ENCODE measurements around the gene RDH13. TPM values are rescaled to one million over a fixed set of nuclear protein-coding genes. Genes with fewer than 3 reads are reported as not detected.

The RDH13 gene, protein sequence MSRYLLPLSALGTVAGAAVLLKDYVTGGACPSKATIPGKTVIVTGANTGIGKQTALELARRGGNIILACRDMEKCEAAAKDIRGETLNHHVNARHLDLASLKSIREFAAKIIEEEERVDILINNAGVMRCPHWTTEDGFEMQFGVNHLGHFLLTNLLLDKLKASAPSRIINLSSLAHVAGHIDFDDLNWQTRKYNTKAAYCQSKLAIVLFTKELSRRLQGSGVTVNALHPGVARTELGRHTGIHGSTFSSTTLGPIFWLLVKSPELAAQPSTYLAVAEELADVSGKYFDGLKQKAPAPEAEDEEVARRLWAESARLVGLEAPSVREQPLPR
- total RNA-seq (10 to 100 TPM in 6 of 9 donors, 1 to 10 TPM in 3; 6.8 to 27.9 (median 10.6) TPM), polyA plus RNA-seq (1 to 10 TPM; 7.2 to 8.5 (median 7.9) TPM)
- long read RNA-seq, donor 1, partial matches to known transcripts: 0 of 3 reads
- long read RNA-seq, donor 1, other reads (novel, unspliced or antisense): 0 of 3 reads
- long read RNA-seq, donor 2, partial matches to known transcripts: 5 of 8 reads
- long read RNA-seq, donor 2, other reads (novel, unspliced or antisense): 0 of 8 reads
- long read RNA-seq, donor 3, partial matches to known transcripts: 0 of 4 reads
- long read RNA-seq, donor 3, other reads (novel, unspliced or antisense): 0 of 4 reads
- long read RNA-seq, donor 4, partial matches to known transcripts: 1 of 5 reads
- long read RNA-seq, donor 4, other reads (novel, unspliced or antisense): 0 of 5 reads
- long read RNA-seq, donor 5, transcript RDH13-223 (7 exons, 1,931 nt): major isoform, 22 of 29 reads
- long read RNA-seq, donor 5, partial matches to known transcripts: 1 of 29 reads
- long read RNA-seq, donor 5, other reads (novel, unspliced or antisense): 5 of 29 reads
- long read RNA-seq, donor 6, partial matches to known transcripts: 0 of 7 reads
- long read RNA-seq, donor 6, other reads (novel, unspliced or antisense): 4 of 7 reads
- long read RNA-seq, donor 7, partial matches to known transcripts: 0 of 1 reads
- long read RNA-seq, donor 7, other reads (novel, unspliced or antisense): 0 of 1 reads
- long read RNA-seq, donor 8, transcript RDH13-223 (7 exons, 1,931 nt): major isoform, 6 of 7 reads
- long read RNA-seq, donor 8, partial matches to known transcripts: 0 of 7 reads
- long read RNA-seq, donor 8, other reads (novel, unspliced or antisense): 0 of 7 reads
- long read RNA-seq, donor 9, partial matches to known transcripts: 0 of 3 reads
- long read RNA-seq, donor 9, other reads (novel, unspliced or antisense): 0 of 3 reads
- long read RNA-seq, donor 10, partial matches to known transcripts: 0 of 3 reads
- long read RNA-seq, donor 10, other reads (novel, unspliced or antisense): 0 of 3 reads

DNA sequence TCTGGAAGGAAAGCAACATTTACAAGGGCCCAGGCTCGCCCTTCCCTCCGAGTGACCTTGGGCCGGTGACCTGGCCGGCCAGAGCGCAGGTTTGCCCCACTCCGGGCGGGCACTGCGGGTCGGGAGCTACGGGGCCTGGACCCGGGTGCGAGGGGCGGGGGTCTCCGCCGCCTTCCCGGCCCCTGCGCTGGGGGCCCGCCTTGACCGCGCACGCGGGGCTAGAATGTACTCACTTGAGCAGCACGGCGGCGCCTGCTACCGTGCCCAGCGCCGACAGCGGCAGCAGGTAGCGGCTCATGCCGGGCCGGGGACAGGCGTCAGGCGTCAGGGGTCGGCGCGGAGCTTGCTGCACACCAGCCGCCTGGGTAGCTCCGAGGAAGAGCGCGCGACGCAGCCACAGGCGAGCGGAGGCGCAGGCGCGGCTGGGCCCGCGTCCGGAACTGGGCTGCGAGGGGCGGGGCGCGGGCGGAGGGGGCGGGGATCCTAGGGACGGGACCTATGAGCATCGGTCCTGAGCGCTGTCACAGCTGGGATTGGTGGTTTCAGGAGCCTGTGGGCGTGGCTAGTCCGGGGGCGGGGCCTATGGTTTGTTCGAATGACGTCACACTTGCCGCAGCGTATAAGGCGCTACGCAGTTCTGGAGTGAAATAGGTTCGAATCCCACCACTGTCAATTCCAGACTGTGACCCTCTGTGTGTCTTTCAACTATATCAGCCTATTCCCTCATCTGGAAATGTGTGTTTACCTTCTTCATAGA, at the start of gene RDH13:
TSS of gene RDH13 (minus strand) at position 414 of the 757 bp plus-strand sequence. CDS start at position 298, 116 bp downstream.
- H3K36me3 ChIP-seq (replicated peaks in 1 of 2): peaks cover 0 to 6% of the 10 kb centered on the region in 2 donors
- intact Hi-C loops (cut with DNase I): no loop called here
- H3K4me3 ChIP-seq: peak within 1 kb of the TSS; percentile 24 to 84 (median 56)
- peaks cover 0 to 11% of the 10 kb centered on the region in 2 donors for H3K4me1 ChIP-seq (replicated peaks in 1 of 2)
- no peaks in the 10 kb centered on the region for H3K27me3 ChIP-seq
- TF ChIP-seq POLR2A (IDR thresholded peaks at IDR 0.05): peak; percentile 23 to 24
- TF ChIP-seq, protein P1, sequence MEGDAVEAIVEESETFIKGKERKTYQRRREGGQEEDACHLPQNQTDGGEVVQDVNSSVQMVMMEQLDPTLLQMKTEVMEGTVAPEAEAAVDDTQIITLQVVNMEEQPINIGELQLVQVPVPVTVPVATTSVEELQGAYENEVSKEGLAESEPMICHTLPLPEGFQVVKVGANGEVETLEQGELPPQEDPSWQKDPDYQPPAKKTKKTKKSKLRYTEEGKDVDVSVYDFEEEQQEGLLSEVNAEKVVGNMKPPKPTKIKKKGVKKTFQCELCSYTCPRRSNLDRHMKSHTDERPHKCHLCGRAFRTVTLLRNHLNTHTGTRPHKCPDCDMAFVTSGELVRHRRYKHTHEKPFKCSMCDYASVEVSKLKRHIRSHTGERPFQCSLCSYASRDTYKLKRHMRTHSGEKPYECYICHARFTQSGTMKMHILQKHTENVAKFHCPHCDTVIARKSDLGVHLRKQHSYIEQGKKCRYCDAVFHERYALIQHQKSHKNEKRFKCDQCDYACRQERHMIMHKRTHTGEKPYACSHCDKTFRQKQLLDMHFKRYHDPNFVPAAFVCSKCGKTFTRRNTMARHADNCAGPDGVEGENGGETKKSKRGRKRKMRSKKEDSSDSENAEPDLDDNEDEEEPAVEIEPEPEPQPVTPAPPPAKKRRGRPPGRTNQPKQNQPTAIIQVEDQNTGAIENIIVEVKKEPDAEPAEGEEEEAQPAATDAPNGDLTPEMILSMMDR (IDR thresholded peaks at IDR 0.05): no peak
- 0 to 3% (median 1%) methylated on average over 21 to 70 of the region's 70 CpGs for WGBS, 4 donors
- peak within 1 kb of the TSS in 3 of 5 donors; percentile 40 to 82 (median 75) for H3K27ac ChIP-seq
- H3K9me3 ChIP-seq (replicated peaks in 1 of 3): no peaks in the 10 kb centered on the region
- DNase-seq: peak; percentile 97 to 99 (median 98)

DNA sequence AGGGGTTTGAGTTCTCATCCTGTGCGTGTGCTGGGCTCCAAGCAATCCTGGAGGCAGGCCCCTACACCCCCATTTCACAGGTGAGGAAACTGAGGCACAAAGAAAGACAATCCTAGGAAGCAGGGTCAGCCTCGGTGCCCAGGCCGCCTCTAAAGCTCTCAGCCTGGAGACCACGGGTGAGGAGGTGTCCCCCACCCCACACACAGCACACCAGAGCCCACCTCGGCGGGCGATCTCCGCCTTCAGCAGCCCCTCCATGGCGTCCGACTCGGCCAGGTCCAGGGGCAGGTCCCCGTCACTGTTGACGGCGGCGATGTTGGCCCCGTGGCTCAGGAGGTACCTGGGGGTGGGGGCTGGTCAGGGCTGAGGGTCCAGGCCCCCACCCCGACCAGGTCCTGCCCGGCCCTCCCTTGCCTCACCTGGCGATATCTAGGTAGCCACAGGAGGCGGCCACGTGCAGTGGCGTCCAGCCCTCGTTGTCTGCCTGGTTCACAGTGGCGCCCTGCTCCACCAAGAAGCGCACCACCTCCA, 49.4 kb upstream of the RDH13 start:
- H3K4me3 ChIP-seq: no peak overlapping the region
- H3K4me1 ChIP-seq (replicated peaks in 1 of 2): peaks cover 15 to 31% of the 10 kb centered on the region in 2 donors
- H3K9me3 ChIP-seq (replicated peaks in 1 of 3): no peaks in the 10 kb centered on the region
- 93 to 100% (median 94%) methylated on average over 1 to 25 of the region's 25 CpGs for WGBS, 4 donors
- TF ChIP-seq, protein P1 (IDR thresholded peaks at IDR 0.05): no peak
- no peak for TF ChIP-seq POLR2A (IDR thresholded peaks at IDR 0.05)
- H3K36me3 ChIP-seq (replicated peaks in 1 of 2): peaks cover 0 to 14% of the 10 kb centered on the region in 2 donors
- no peaks in the 10 kb centered on the region for H3K27me3 ChIP-seq
- H3K27ac ChIP-seq: peak overlapping the region in 1 of 5 donors; percentile 60
- DNase-seq: no peak
- intact Hi-C loops (cut with DNase I): no loop called here

DNA sequence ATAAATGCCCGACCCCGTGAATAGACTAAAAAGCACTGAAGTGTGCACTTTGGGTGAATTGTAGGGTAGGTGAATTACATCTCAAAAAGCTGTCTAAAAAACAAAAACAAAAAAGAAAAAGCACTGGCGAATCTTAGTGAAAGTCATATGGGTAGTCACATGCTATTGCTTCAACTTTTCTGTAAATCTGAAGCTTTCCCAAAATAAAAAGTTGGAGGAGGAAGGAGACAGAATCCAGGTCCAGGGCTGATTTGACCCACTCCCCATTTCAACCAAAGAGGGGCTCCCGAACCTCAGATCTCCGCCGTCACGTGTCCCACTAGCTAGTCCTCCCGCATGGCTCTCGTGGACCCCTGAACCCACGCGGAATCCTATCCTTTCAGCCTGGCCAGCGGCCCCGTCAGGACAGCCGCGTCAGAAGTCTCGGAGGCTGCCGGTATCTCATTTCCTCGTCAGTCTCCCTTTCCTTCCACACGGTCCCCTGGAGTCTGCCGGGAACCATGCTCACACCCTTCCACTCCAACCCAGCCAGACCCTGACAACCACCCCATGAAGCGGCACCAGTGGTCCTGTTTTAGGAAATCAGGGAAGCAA, 48.4 kb upstream of the RDH13 start:
- intact Hi-C loops (cut with DNase I): no loop called here
- no peak overlapping the region for H3K4me3 ChIP-seq
- TF ChIP-seq POLR2A (IDR thresholded peaks at IDR 0.05): no peak
- TF ChIP-seq, protein P1 (IDR thresholded peaks at IDR 0.05): no peak
- peaks cover 0 to 14% of the 10 kb centered on the region in 2 donors for H3K36me3 ChIP-seq (replicated peaks in 1 of 2)
- H3K4me1 ChIP-seq (replicated peaks in 1 of 2): peaks cover 13 to 26% of the 10 kb centered on the region in 2 donors
- DNase-seq: no peak
- H3K27me3 ChIP-seq: no peaks in the 10 kb centered on the region
- no peak overlapping the region for H3K27ac ChIP-seq
- no peaks in the 10 kb centered on the region for H3K9me3 ChIP-seq (replicated peaks in 1 of 3)
- 78 to 89% (median 87%) methylated on average over 11 to 21 of the region's 21 CpGs for WGBS, 4 donors

Data from adrenal gland (tissue), 19 donors.